HUDEP-2 (cell line): ENCODE results near the gene CPA3.

ENCODE experiments used
- DNase-seq, 76 experiments: peaks; one replicate each; lab custom pipeline; 2025; ENCODE audit not compliant: unreplicated experiment in 76 of 76; lab: John Stamatoyannopoulos, UW

Gene CPA3

GRCh38 chr3:148865049-148865448 lies at the start of gene CPA3:
Gene CPA3 (plus strand): TSS chr3:148865296. CDS start chr3:148865308, 12 bp downstream.
- no peak for DNase-seq

- no peak for DNase-seq
Measured at GRCh38 chr3:148815316-148816110, 49.6 kb upstream of the CPA3 start.

- DNase-seq: no peak
Measured at GRCh38 chr3:148816427-148816826, 48.7 kb upstream of the CPA3 start.

GRCh38 chr3:148816981-148817525 lies 48.0 kb upstream of the CPA3 start:
- no peak for DNase-seq

- no peak for DNase-seq
Measured at GRCh38 chr3:148820361-148821245, 44.5 kb upstream of the CPA3 start.

- DNase-seq: no peak
Measured at GRCh38 chr3:148823026-148823425, 42.1 kb upstream of the CPA3 start.

GRCh38 chr3:148825476-148825875 lies 39.6 kb upstream of the CPA3 start:
- no peak for DNase-seq

GRCh38 chr3:148827585-148827984 lies 37.5 kb upstream of the CPA3 start, which contains the start of gene CPB1:
Gene CPB1 (plus strand): TSS chr3:148827811. CDS start chr3:148827824, 13 bp downstream.
- DNase-seq: no peak

- no peak for DNase-seq
Measured at GRCh38 chr3:148828136-148828690, 36.9 kb upstream of the CPA3 start.

GRCh38 chr3:148829926-148830325 lies 35.2 kb upstream of the CPA3 start:
- DNase-seq: no peak

- DNase-seq: no peak
Measured at GRCh38 chr3:148833223-148833622, 31.9 kb upstream of the CPA3 start.

- peak in 1 of 76 experiments; percentile 7 for DNase-seq
Measured at GRCh38 chr3:148839805-148840204, 25.3 kb upstream of the CPA3 start.

GRCh38 chr3:148840451-148840850 lies 24.6 kb upstream of the CPA3 start:
- peak in 73 of 76 experiments; percentile 38 to 91 (median 69) for DNase-seq

GRCh38 chr3:148845756-148846395 lies 19.2 kb upstream of the CPA3 start:
- peak in 1 of 76 experiments; percentile 5 for DNase-seq

- peak in 1 of 76 experiments; percentile 3 for DNase-seq
Measured at GRCh38 chr3:148847351-148847750, 17.7 kb upstream of the CPA3 start.

- DNase-seq: no peak
Measured at GRCh38 chr3:148848410-148848809, 16.7 kb upstream of the CPA3 start.

GRCh38 chr3:148852271-148852992 lies 12.7 kb upstream of the CPA3 start:
- DNase-seq: no peak

- DNase-seq: no peak
Measured at GRCh38 chr3:148853076-148853475, 12.0 kb upstream of the CPA3 start.

GRCh38 chr3:148854061-148854460 lies 11.0 kb upstream of the CPA3 start:
- DNase-seq: no peak

GRCh38 chr3:148856384-148856783 lies 8.7 kb upstream of the CPA3 start:
- no peak for DNase-seq
